Measurements from ENCODE around the gene ACRBP.

DNA sequence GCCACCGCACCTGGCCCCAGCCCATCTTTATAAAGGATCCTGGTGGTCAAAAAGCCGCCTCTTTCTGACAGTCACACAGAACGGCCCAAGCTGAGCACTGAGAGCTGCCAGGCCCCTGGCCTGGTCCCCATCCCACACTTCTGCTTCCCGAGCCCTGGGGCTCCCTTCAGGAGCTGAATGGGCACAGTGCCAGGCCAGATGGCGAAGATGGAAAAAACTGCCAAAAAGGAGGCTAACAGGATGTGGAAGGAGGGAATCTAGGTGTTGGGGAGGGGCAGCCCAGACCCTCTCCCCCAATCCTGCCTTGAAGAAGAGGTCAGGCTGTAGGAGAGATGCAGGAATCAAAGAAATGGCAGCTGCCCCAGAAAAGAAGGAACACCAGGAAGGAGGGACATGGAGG lies 16.5 kb downstream of the ACRBP start:
- TF ChIP-seq POLR2AphosphoS5 (IDR thresholded peaks at IDR 0.05; ENCODE audit: borderline replicate concordance, low read depth, low read length) (no peak), EZH2 (IDR thresholded peaks at IDR 0.05) (no peak), FOXP2 (optimal IDR thresholded peaks at IDR 0.05; ENCODE audit: control extremely low read depth, extremely low read length, insufficient read depth) (no peak)
